ENCODE results near the gene LMNTD1.
"Not testable (repeated sequence)": the region's sequence is repeated elsewhere in the genome, so short reads cannot be mapped to it uniquely, and the experiment has no call there.

Gene LMNTD1

GRCh38 chr12:25488956-25489870, 63.9 kb downstream of the LMNTD1 start:
- DNase-seq = not testable (repeated sequence)

- no peak for DNase-seq
Measured at GRCh38 chr12:25482625-25483024, 70.5 kb downstream of the LMNTD1 start.

GRCh38 chr12:25480145-25480544, 72.9 kb downstream of the LMNTD1 start:
- no peak for DNase-seq

- DNase-seq = no peak
Measured at GRCh38 chr12:25477217-25477616, 75.9 kb downstream of the LMNTD1 start.

GRCh38 chr12:25472453-25472852, 80.6 kb downstream of the LMNTD1 start:
- no peak for DNase-seq

GRCh38 chr12:25469861-25470260, 83.2 kb downstream of the LMNTD1 start:
- DNase-seq = no peak

- DNase-seq = no peak
Measured at GRCh38 chr12:25469368-25469767, 83.7 kb downstream of the LMNTD1 start.

GRCh38 chr12:25463521-25463920, 89.6 kb downstream of the LMNTD1 start:
- DNase-seq = no peak

GRCh38 chr12:25463005-25463404, 90.1 kb downstream of the LMNTD1 start:
- DNase-seq = no peak

GRCh38 chr12:25459541-25459951, 93.5 kb downstream of the LMNTD1 start:
- DNase-seq = no peak

GRCh38 chr12:25458047-25458552, 95.0 kb downstream of the LMNTD1 start:
- no peak for DNase-seq

GRCh38 chr12:25456474-25456873, 96.6 kb downstream of the LMNTD1 start:
- no peak for DNase-seq

- no peak for DNase-seq
Measured at GRCh38 chr12:25455696-25456095, 97.4 kb downstream of the LMNTD1 start.

- DNase-seq = no peak
Measured at GRCh38 chr12:25449007-25449406, 104.1 kb downstream of the LMNTD1 start.

GRCh38 chr12:25447046-25447445, 106.0 kb downstream of the LMNTD1 start:
- no peak for DNase-seq

- DNase-seq = no peak
Measured at GRCh38 chr12:25438638-25439037, 114.4 kb downstream of the LMNTD1 start.

- peak; percentile 65 for DNase-seq
Measured at GRCh38 chr12:25436206-25437030, 116.7 kb downstream of the LMNTD1 start.

GRCh38 chr12:25435431-25435830, 117.7 kb downstream of the LMNTD1 start:
- no peak for DNase-seq

- no peak for DNase-seq
Measured at GRCh38 chr12:25434515-25434914, 118.6 kb downstream of the LMNTD1 start.

- no peak for DNase-seq
Measured at GRCh38 chr12:25433581-25434325, 119.3 kb downstream of the LMNTD1 start.

- DNase-seq = no peak
Measured at GRCh38 chr12:25433024-25433423, 120.1 kb downstream of the LMNTD1 start.

GRCh38 chr12:25427337-25428249, 125.5 kb downstream of the LMNTD1 start:
- DNase-seq = no peak

Data from CD4-positive, alpha-beta T cell treated with Interleukin-10 for 1 hour (primary cell).